Neural progenitor cell (in vitro differentiated cells): ENCODE data around the gene TRIM75.

ENCODE experiments used
- CTCF ChIP-seq: fragments of 200-600 bp; sonication (generic); IDR thresholded peaks from 2 replicates; pipeline ENCODE4 v1.5.1; 2017; ENCODE audit warnings: antibody characterized with exemption, mild to moderate bottlenecking
- EZH2 ChIP-seq: fragments of 200-600 bp; sonication (generic); IDR thresholded peaks from 2 replicates; pipeline ENCODE4 v1.6.1; 2017; ENCODE audit warnings: antibody characterized with exemption, mild to moderate bottlenecking, moderate library complexity

- TF ChIP-seq CTCF (no peak), EZH2 (no peak)
These were observed 5.7 kb downstream of the TRIM75 start for GRCh38 chr4:165059386-165059785.
